NCI-H460 (cell line): ENCODE results near the gene PLEKHA8. TPM values are rescaled to one million over a fixed set of nuclear protein-coding genes. Genes with fewer than 3 reads are reported as not detected.
A peak's percentile ranks its signal among the peaks of the same experiment; 100 is the strongest.

Experiments
- DNase-seq: peaks from one replicate; pipeline ENCODE4 v3.0.0-alpha.2; 2016; ENCODE audit warnings: low read depth; ENCODE audit errors: extremely low read depth
- total RNA-seq: library from RNA; depleted of rRNA; stranded (reverse); fragments of >200 nt; shearing (Covaris generic); gene quantifications from 2 replicates; pipeline ENCODE4 v1.2.3, GENCODE V29; 2014

Gene PLEKHA8
- total RNA-seq, 1 experiment from 2014 or later = 18.3 TPM

GRCh38 chr7:30020535-30020934, 7.7 kb upstream of the PLEKHA8 start:
- DNase-seq = no peak

- DNase-seq = no peak
These were observed 5.2 kb upstream of the PLEKHA8 start for GRCh38 chr7:30022991-30023390.

GRCh38 chr7:30023524-30023923, 4.7 kb upstream of the PLEKHA8 start:
- DNase-seq = no peak

GRCh38 chr7:30026229-30027064, 1.8 kb upstream of the PLEKHA8 start, which contains the start of gene FKBP14:
FKBP14 (minus strand) TSS chr7:30026702; CDS start chr7:30026508, 194 bp downstream.
- DNase-seq = peak; percentile 98

GRCh38 chr7:30027065-30027456, 1.2 kb upstream of the PLEKHA8 start:
- peak; percentile 24 for DNase-seq

GRCh38 chr7:30027740-30028215, 434 bp upstream of the PLEKHA8 start:
- no peak for DNase-seq

- no peak for DNase-seq
These were observed 780 bp downstream of the PLEKHA8 start for GRCh38 chr7:30028749-30029635.

GRCh38 chr7:30029696-30030095, 1.5 kb downstream of the PLEKHA8 start:
- DNase-seq = no peak

- DNase-seq = no peak
These were observed 4.3 kb downstream of the PLEKHA8 start for GRCh38 chr7:30032310-30033125.

- no peak for DNase-seq
These were observed 6.3 kb downstream of the PLEKHA8 start for GRCh38 chr7:30034501-30034900.

- no peak for DNase-seq
These were observed 8.0 kb downstream of the PLEKHA8 start for GRCh38 chr7:30036220-30036619.

- no peak for DNase-seq
These were observed 10.2 kb downstream of the PLEKHA8 start for GRCh38 chr7:30038196-30038980.

GRCh38 chr7:30040938-30041337, 12.7 kb downstream of the PLEKHA8 start:
- no peak for DNase-seq

GRCh38 chr7:30041526-30042269, 13.5 kb downstream of the PLEKHA8 start:
- no peak for DNase-seq

- DNase-seq = no peak
These were observed 18.0 kb downstream of the PLEKHA8 start for GRCh38 chr7:30046127-30046770.

GRCh38 chr7:30047124-30047523, 18.9 kb downstream of the PLEKHA8 start:
- no peak for DNase-seq

- DNase-seq = no peak
These were observed 20.4 kb downstream of the PLEKHA8 start for GRCh38 chr7:30048582-30048981.

- no peak for DNase-seq
These were observed 21.0 kb downstream of the PLEKHA8 start for GRCh38 chr7:30049173-30049572.

- DNase-seq = no peak
These were observed 24.9 kb downstream of the PLEKHA8 start for GRCh38 chr7:30053068-30053467.
